ENCODE results near the gene RNASE12.

The RNASE12 gene

DNA sequence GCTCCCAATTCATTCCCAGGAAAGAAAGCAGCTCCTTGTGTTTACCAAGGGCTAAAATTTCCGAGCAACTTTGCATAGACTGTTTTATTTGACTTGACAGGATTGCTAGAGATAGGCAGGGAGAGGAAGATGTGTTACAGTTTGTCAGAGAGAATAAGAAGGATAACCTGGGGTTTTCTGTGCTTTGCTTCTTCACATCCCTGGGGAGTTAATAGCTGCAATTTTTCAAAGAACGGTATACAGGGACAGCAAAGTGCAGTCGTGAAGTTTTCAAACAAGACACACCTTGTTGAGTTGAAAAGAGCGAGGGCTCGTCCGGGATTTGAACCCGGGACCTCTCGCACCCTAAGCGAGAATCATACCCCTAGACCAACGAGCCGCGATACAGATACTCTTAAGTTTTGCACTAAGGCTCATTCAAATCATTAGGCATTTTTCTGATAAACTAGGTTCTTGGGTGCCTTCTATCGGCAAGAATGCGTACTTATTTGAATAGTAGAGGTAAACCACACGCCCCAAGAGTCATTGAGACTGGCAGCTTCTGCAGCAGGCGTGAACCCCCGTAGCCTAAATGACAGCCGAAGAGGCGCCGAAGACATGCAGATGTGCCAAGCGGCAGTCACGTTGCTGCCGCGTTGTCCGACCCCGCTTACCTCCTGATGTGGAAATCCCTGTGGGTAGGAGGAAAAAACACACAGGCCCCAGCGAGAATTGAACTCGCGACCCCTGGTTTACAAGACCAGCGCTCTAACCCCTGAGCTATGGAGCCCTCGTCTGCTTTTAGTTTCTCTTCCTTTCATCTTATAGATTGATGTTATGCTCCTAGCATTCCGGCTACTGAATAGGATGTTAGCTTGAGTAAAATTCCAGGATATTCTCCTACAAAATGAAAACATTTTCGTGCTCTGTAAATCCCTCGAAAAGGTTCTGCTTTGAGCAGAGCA is 22.2 kb upstream of the RNASE12 start:
- TF ChIP-seq CTCF (IDR thresholded peaks at IDR 0.05; ENCODE audit: borderline replicate concordance, insufficient read depth, low read depth, low read length): peak; percentile 44; the same call in 1 of the 2 replicates
- peak overlapping the region; percentile 45 for H3K4me3 ChIP-seq (ENCODE audit: low read depth, low read length)

GRCh38 chr14:20612403-20612802 is 21.2 kb upstream of the RNASE12 start:
- no peak for TF ChIP-seq CTCF (IDR thresholded peaks at IDR 0.05; ENCODE audit: borderline replicate concordance, insufficient read depth, low read depth, low read length)
- no peak overlapping the region for H3K4me3 ChIP-seq (ENCODE audit: low read depth, low read length)

DNA sequence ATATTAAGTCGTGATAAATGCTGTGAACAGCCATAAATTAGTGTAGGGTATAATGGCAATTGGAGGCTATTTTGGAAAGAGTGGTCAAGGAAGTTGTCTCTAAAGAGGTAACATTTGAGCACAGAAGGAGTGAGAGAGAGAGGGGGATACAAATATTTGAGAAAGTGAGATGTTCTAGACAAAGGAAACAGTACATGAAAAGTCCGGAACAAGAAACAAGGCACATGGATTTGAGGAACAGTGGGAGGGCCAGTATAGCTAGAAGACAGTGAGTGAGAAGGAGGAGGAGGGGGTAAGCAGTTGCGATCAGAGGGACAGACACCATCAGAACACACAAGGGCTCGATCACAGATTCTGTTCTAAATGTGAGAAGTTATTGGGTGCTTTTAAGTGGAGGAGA is 20.1 kb upstream of the RNASE12 start:
- TF ChIP-seq CTCF (IDR thresholded peaks at IDR 0.05; ENCODE audit: borderline replicate concordance, insufficient read depth, low read depth, low read length): no peak

DNA sequence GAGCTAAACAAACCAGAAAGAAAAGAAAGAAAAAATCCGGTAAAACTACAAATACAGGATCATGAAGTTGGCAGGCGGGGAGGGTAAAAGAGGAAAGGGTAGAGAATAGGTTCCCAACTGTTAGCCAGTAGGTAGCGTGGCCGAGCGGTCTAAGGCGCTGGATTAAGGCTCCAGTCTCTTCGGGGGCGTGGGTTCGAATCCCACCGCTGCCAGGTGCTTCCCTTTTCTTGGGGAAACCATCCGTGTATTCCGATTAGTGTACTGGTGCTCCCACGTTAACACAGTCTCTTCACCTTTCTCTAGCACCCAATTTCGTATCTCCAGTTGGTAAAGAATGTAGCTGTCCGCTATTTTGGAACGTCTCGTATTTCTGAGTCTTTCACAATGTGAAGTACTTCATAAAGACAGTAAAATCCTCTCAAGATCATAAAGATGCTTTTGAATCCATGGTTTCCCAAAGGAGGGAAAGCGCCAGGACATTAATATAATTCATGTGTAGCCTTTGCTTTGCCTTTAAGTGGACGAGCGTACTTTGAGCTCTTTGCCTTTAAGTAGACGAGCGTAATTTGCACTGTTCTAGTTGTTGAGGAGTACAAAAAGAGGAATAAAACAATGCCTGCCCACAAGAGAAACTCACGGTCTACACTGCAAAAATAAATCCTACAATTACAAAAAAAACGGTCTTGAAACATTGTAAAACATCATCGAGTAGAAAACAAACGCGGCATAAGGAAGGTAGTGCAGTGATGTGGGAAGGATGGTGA is 19.0 kb upstream of the RNASE12 start:
- peak overlapping the region; percentile 76 for H3K4me3 ChIP-seq (ENCODE audit: low read depth, low read length)
- TF ChIP-seq CTCF (IDR thresholded peaks at IDR 0.05; ENCODE audit: borderline replicate concordance, insufficient read depth, low read depth, low read length): no peak

More for the DNA sequence above, 20.1 kb upstream of the RNASE12 start:
- no peak overlapping the region for H3K4me3 ChIP-seq (ENCODE audit: low read depth, low read length)

GRCh38 chr14:20609215-20610001 is 18.2 kb upstream of the RNASE12 start:
- TF ChIP-seq CTCF (IDR thresholded peaks at IDR 0.05; ENCODE audit: borderline replicate concordance, insufficient read depth, low read depth, low read length): peak; percentile 74
- peak overlapping the region; percentile 76 for H3K4me3 ChIP-seq (ENCODE audit: low read depth, low read length)

- TF ChIP-seq CTCF (IDR thresholded peaks at IDR 0.05; ENCODE audit: borderline replicate concordance, insufficient read depth, low read depth, low read length): no peak
- H3K4me3 ChIP-seq (ENCODE audit: low read depth, low read length): no peak overlapping the region
Measured at GRCh38 chr14:20608383-20609110, 17.4 kb upstream of the RNASE12 start.

All from GM12875 (cell line).